Spleen (tissue), 11 donors: ENCODE results near the gene CD34. TPM values are rescaled to one million over a fixed set of nuclear protein-coding genes. Genes with fewer than 3 reads are reported as not detected.
"Not testable (repeated sequence)": the region's sequence is repeated elsewhere in the genome, so short reads cannot be mapped to it uniquely, and the experiment has no call there.

ENCODE experiments used
- DNase-seq: peaks from one replicate; pipeline ENCODE4 v3.0.0-alpha.2; 2020
- H3K27ac ChIP-seq, 8 donors: fragments of 200-600 bp; sonication (generic) in 7 of 8; 1 replicate in 4 of 8; 2 replicates in 4 of 8; pipeline versions ENCODE4 v1.5.0 to v1.8.0; 2016 to 2021; ENCODE audit warnings: inconsistent platforms in 4 of 8, mild to moderate bottlenecking in 4 of 8, moderate library complexity in 1 of 8
- H3K27me3 ChIP-seq, 7 donors: fragments of 200-600 bp; sonication (generic) in 6 of 7; replicated peaks in 1 of 7; 1 replicate in 4 of 7; 2 replicates in 3 of 7; pipeline versions ENCODE4 v1.5.0 to v1.8.0; 2016 to 2021; ENCODE audit warnings: inconsistent platforms in 3 of 7, mild to moderate bottlenecking in 1 of 7
- H3K36me3 ChIP-seq, 6 donors: fragments of 200-600 bp; sonication (generic) in 5 of 6; 1 replicate in 4 of 6; 2 replicates in 2 of 6; pipeline versions ENCODE4 v1.5.0 to v1.8.0; 2016 to 2021; ENCODE audit warnings: inconsistent platforms in 2 of 6
- H3K4me1 ChIP-seq, 6 donors: fragments of 200-600 bp; sonication (generic) in 5 of 6; 1 replicate in 3 of 6; 2 replicates in 3 of 6; pipeline versions ENCODE4 v1.5.0 to v1.8.0; 2016 to 2021; ENCODE audit warnings: inconsistent platforms in 3 of 6
- H3K4me3 ChIP-seq, 8 donors: fragments of 200-600 bp; sonication (generic) in 7 of 8; 1 replicate in 4 of 8; 2 replicates in 4 of 8; pipeline versions ENCODE4 v1.5.0 to v1.8.0; 2016 to 2021; ENCODE audit warnings: inconsistent platforms in 4 of 8, mild to moderate bottlenecking in 4 of 8, moderate library complexity in 2 of 8
- H3K9me3 ChIP-seq, 8 donors: fragments of 200-600 bp; sonication (generic) in 7 of 8; 1 replicate in 4 of 8; 2 replicates in 4 of 8; pipeline versions ENCODE4 v1.5.0 to v1.8.0; 2016 to 2021; ENCODE audit warnings: inconsistent platforms in 4 of 8
- POLR2A ChIP-seq, 3 donors: fragments of 450-650 bp; IDR thresholded peaks; one replicate each; pipeline ENCODE4 v1.5.1; 2017; ENCODE audit warnings: antibody characterized with exemption in 3 of 3, mild to moderate bottlenecking in 1 of 3
- POLR2AphosphoS5 ChIP-seq, 3 donors: sonication (generic); formaldehyde crosslinking; IDR thresholded peaks; one replicate each; pipeline ENCODE4 v1.5.1; 2017; ENCODE audit warnings: antibody characterized with exemption in 3 of 3
- WGBS, 5 donors: extraction: QIAGEN DNeasy Blood & Tissue Kit in 3 of 5; methylation state at CpG; one replicate each; pipeline versions ENCODE4 v1.1.5 to v1.1.7; 2013 to 2018; 5-methylcytosine and 5-hydroxymethylcytosine counted together
- intact Hi-C: fragments of 100-400 bp; cut with DNase I; formaldehyde crosslinking; loops from one replicate; pipeline ENCODE4 v1.15.0; 2023; ENCODE audit warnings: low total_unique reads
- polyA plus RNA-seq, 3 donors: library from polyadenylated mRNA; stranded (reverse); fragments of 200-250 nt; gene quantifications; one replicate each; pipeline ENCODE4 v1.2.1, GENCODE V29; 2013
- total RNA-seq, 7 donors: library from RNA; depleted of rRNA in 3 of 7; stranded (reverse); fragments of >200 nt in 3 of 7; fragmentation: NEBNext Ultra II Directional in 4 of 7; extraction: Animal tissue kit (Norgen Biotek cat#: 25700) in 4 of 7; gene quantifications; one replicate each; pipeline versions ENCODE4 v1.1.0 to v1.2.1, GENCODE V29; 2016 to 2021
- TF ChIP-seq, protein P1 (sequence below), 11 experiments: fragments of 200-600 bp in 7 of 11; fragments of 450-650 bp in 4 of 11; sonication (generic) in 4 of 11; IDR thresholded peaks in 8 of 11; conservative IDR thresholded peaks in 3 of 11; 1 replicate in 7 of 11; 2 replicates in 4 of 11; pipeline versions ENCODE4 v1.4.0 to v1.8.0; 2016 to 2021; ENCODE audit warnings: antibody characterized with exemption in 11 of 11, inconsistent platforms in 4 of 11, mild to moderate bottlenecking in 1 of 11
- donor health status: healthy with polysubstance abuse.
- donor health status: DM: no; HTN: no; CAD: no; lungs with moderate emphysema.
- donor health status: DM: no; HTN: no; CAD: no.
- donor health status: Bipolar disorder and iron deficiency.
- donor health status: healthy.
- donor health status: DM: no; HTN: no; CAD: no.
- donor health status: DM: yes; HTN: yes; CAD: no.

CD34 gene
- total and polyA plus RNA-seq, 10 donors: 5.1 to 31.5 (median 17.5) TPM

DNA sequence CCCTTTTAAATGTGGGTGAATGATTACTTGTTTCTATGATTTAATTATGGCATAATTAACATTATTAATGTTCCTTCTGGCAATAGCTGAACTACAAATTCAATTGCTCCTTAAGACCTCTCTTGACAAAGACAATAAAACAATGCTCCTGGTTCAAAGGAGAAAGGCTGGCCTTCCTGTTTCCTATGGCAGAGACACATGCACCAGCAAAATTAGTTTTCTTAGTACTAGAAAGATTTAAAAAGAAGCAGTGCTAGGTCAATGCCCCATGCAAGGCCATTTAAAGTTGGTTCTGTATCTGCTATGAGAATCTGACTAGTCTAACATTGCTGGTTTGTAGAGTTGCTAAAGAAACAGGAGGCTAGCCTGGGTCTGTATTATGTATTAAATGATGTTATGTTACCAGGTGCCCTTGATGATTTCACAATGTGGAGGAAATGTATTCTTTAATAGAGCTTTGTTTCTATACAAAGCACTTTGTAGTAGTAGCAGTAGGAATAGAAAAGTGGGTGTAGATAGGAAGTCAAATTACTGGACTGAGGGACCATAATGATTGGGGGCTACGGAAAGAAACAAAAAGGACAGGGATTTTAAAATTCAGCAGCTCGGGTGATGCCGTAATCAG, 38.8 kb upstream of the CD34 start:
- peak overlapping the region in 6 of 8 donors; percentile 4 to 47 (median 16) for H3K27ac ChIP-seq
- no peak overlapping the region for H3K4me3 ChIP-seq
- DNase-seq: no peak
- H3K4me1 ChIP-seq: peaks cover 0 to 4% (median 0%) of the 10 kb centered on the region in 6 donors
- no peak for TF ChIP-seq POLR2AphosphoS5 (IDR thresholded peaks at IDR 0.05)
- TF ChIP-seq, protein P1, sequence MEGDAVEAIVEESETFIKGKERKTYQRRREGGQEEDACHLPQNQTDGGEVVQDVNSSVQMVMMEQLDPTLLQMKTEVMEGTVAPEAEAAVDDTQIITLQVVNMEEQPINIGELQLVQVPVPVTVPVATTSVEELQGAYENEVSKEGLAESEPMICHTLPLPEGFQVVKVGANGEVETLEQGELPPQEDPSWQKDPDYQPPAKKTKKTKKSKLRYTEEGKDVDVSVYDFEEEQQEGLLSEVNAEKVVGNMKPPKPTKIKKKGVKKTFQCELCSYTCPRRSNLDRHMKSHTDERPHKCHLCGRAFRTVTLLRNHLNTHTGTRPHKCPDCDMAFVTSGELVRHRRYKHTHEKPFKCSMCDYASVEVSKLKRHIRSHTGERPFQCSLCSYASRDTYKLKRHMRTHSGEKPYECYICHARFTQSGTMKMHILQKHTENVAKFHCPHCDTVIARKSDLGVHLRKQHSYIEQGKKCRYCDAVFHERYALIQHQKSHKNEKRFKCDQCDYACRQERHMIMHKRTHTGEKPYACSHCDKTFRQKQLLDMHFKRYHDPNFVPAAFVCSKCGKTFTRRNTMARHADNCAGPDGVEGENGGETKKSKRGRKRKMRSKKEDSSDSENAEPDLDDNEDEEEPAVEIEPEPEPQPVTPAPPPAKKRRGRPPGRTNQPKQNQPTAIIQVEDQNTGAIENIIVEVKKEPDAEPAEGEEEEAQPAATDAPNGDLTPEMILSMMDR (IDR thresholded peaks at IDR 0.05 in 8 of 11, conservative IDR thresholded peaks at IDR 0.05 in 3 of 11): no peak
- intact Hi-C loops: no loop called here
- no peaks in the 10 kb centered on the region for H3K9me3 ChIP-seq
- WGBS, 5 donors: 73 to 87% (median 76%) methylated on average over 3 of the region's 3 CpGs
- H3K27me3 ChIP-seq: no peaks in the 10 kb centered on the region
- H3K36me3 ChIP-seq: no peaks in the 10 kb centered on the region

DNA sequence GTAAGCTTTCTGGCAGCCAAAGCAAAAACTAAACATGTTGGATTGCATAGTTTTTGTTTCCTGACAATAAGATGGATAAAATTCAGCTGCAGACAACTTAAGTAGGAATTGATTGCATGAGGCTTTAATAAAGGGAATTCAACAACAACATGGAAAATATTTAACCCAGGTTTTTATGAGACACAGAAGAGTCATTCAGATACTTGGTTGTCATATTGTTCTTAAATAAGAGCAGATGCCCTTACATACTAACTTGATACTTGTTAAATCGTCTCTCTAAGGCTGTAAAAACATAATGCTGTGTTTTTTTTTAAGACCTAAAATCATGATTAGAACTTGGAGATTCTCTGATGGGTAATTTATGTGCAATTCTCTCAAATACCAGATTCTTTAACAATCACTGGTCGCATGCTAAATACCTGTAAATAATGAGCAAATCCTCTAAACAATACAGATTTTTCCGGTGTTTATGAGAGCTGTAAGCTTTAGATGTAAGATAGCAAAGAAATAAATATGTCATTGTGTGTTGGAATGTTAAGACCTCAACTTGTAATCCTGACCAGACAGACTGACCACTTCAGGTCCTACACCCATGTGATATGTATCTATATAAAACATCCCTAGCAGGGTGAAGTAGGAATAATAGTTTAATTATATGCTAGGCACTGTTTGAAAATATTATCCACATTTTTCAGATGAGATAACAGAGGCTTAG, 37.8 kb upstream of the CD34 start:
- TF ChIP-seq POLR2A (IDR thresholded peaks at IDR 0.05) (no peak), POLR2AphosphoS5 (IDR thresholded peaks at IDR 0.05) (no peak)
- TF ChIP-seq, protein P1 (IDR thresholded peaks at IDR 0.05 in 8 of 11, conservative IDR thresholded peaks at IDR 0.05 in 3 of 11): no peak
- intact Hi-C loops: no loop called here
- Histone ChIP-seq H3K27me3 (no peaks in the 10 kb centered on the region), H3K27ac (peak overlapping the region in 2 of 8 donors; percentile 4 to 47), H3K4me1 (peaks cover 0 to 4% (median 0%) of the 10 kb centered on the region in 6 donors), H3K9me3 (no peaks in the 10 kb centered on the region), H3K4me3 (no peak overlapping the region), H3K36me3 (no peaks in the 10 kb centered on the region)
- no peak for DNase-seq
- WGBS, 5 donors: 69 to 83% (median 80%) methylated on average over 3 of the region's 3 CpGs

DNA sequence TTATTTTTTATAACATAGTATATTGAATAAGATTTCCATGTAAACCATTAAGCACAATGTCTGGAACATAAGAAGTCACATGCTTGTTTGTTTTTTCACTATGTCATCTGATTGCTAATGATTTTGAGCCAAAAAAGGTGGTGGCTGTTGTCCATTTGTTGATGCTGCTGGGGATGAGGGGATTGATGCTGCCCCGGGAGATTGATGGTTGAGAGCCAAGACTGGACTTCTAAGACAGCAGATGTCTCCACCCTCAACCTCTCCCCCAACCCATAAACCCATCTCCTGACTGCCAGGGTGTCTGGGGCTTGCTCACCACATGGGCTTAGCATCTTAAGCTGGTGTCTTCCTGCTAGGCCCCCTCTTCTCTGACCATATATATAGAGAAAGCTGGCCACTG, 35.8 kb upstream of the CD34 start:
- intact Hi-C loops: no loop called here
- Histone ChIP-seq H3K27ac (no peak overlapping the region), H3K9me3 (no peaks in the 10 kb centered on the region), H3K36me3 (no peaks in the 10 kb centered on the region), H3K27me3 (peaks cover 0 to 13% (median 0%) of the 10 kb centered on the region in 7 donors), H3K4me3 (no peak overlapping the region), H3K4me1 (peaks cover 0 to 11% (median 0%) of the 10 kb centered on the region in 6 donors)
- no peak for DNase-seq
- WGBS, 5 donors: 83 to 100% (median 92%) methylated on average over 1 of the region's 1 CpG
- TF ChIP-seq POLR2A (IDR thresholded peaks at IDR 0.05): no peak
- no peak for TF ChIP-seq POLR2AphosphoS5 (IDR thresholded peaks at IDR 0.05)
- TF ChIP-seq, protein P1 (IDR thresholded peaks at IDR 0.05 in 8 of 11, conservative IDR thresholded peaks at IDR 0.05 in 3 of 11): no peak

DNA sequence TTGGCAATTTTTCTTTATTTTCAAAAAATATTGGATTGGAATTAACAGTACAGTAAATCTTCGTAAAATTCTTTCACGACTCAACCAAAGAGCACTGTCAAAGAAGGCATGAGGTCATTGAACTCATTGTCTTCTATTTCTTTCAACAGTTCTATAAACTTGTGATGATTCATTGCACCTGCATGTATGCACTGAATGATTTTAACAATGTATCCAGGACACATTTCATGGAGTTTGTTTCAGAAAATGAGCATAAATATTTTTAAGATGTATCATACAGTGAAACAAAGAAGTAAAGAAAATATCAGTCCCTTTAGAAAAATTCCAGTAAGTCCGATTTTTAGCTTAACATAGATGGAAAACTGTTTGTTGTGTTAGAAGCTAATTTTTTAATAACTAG, 33.6 kb upstream of the CD34 start:
- TF ChIP-seq POLR2AphosphoS5 (IDR thresholded peaks at IDR 0.05) (no peak), POLR2A (IDR thresholded peaks at IDR 0.05) (no peak)
- Histone ChIP-seq H3K4me3 (no peak overlapping the region), H3K4me1 (peaks cover 0 to 14% (median 0%) of the 10 kb centered on the region in 6 donors), H3K9me3 (no peaks in the 10 kb centered on the region), H3K27ac (no peak overlapping the region), H3K36me3 (no peaks in the 10 kb centered on the region), H3K27me3 (peaks cover 0 to 18% (median 0%) of the 10 kb centered on the region in 7 donors)
- WGBS, 5 donors: 87 to 99% (median 92%) methylated on average over 3 of the region's 3 CpGs
- no peak for DNase-seq
- intact Hi-C loops: no loop called here

DNA sequence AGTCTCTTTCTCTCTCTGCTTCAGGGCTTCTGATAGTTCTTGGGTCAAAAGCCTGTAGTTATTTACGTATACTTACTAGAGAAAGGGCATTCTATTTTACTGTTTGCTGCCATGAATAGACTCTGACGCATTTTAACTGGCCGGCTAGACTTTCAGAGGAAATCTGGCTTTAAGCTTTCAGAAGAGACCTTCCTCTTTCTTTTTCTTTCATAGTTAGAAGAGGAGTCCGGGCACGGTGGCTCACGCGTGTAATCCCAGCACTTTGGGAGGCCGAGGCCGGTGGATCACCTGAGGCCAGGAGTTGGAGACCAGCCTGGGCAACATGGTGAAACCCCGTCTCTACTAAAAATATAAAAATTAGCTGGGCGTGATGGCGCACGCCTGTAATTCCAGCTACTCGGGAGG, 31.4 kb upstream of the CD34 start:
- H3K9me3 ChIP-seq, intact Hi-C loops, H3K4me3 ChIP-seq, H3K36me3 ChIP-seq, DNase-seq: not testable (repeated sequence)
- H3K4me1 ChIP-seq: peaks cover 0 to 14% (median 0%) of the 10 kb centered on the region in 6 donors
- peaks cover 0 to 18% (median 0%) of the 10 kb centered on the region in 7 donors for H3K27me3 ChIP-seq
- WGBS, 5 donors: 41 to 47% (median 46%) methylated on average over 14 of the region's 14 CpGs
- peak overlapping the region; percentile 29 to 82 (median 68) for H3K27ac ChIP-seq
